Islet precursor cell (in vitro differentiated cells): ENCODE measurements around the gene MYH11.
"Not testable (repeated sequence)": the region's sequence is repeated elsewhere in the genome, so short reads cannot be mapped to it uniquely, and the experiment has no call there.

Experiments
- DNase-seq: peaks from one replicate; pipeline ENCODE4 v3.0.0-alpha.2; 2018

MYH11 gene

GRCh38 chr16:15743657-15744056, 113.2 kb downstream of the MYH11 start:
- no peak for DNase-seq

- DNase-seq = no peak
These were observed 114.1 kb downstream of the MYH11 start for GRCh38 chr16:15742716-15743115.

DNA sequence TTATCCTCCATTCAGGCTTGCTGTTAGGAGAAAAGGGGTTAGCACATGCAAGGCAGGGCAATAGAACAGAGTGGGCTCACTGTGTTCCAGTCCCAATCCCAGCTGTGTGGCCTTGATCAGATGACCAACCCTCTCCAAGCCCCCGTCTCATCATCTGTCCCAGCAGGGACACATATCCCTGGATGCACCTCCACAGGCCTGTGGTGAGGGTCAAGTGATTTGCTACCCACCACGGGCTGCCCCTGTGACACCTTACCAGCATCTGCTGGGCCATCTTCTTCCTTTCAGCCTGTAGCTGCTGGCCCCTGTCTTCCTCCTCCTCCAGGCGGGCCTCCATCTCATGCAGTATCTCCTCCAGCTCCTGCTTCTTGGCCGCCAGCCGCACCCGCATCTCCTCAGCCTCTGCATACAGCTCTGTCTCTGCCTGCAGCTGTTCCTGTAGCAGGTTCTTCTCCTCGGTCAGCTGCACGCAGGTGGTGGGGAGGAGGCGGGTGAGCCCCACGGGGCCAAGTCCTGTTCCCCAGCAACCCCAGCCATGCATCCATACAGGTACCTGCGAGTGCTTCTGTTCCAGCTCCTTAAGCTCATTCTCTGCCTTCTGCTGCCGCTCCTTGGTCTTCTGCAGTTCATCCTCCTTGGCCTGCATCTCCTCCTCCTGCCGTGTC, 115.5 kb downstream of the MYH11 start:
- DNase-seq = no peak

DNA sequence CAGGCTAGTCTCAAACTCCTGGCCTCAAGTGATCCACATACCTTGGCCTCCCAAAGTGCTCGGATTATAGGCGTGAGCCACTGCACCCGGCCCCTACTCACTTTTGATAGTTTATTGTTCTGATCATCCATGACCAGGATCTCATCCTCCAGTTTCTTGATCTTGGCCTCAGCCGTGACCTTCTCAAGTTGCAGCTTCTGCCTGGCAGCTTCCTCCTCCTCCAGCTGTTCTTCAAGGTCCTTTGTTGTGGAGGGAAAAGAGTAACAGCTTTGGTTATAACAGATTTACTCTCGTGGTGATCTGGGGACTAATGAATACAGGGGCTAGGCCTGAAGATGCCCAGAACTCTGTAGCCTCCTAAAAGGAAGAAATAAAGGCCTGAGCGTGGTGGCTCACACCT, 116.9 kb downstream of the MYH11 start:
- no peak for DNase-seq

DNA sequence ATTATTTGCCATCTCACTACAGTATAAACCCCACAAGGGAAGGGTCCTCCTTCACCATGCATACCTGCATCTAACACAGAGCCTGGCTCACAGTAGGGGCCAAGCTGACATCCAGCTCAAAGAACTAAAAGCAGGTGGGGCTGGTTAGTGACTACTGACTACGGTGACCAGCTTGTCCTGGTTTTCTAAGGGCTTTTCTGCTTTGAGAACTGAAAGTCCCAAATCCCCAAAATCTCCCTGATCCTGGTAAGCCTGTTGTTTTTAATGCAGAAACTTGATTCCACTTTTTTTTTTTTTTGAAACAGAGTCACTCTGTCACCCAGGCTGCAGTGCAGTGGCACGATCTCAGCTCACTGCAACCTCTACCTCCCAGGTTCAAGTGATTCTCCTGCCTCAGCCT, 117.4 kb downstream of the MYH11 start:
- DNase-seq = no peak

GRCh38 chr16:15737140-15737644, 119.6 kb downstream of the MYH11 start:
- DNase-seq = no peak

GRCh38 chr16:15736529-15736928, 120.3 kb downstream of the MYH11 start:
- DNase-seq = no peak

- DNase-seq = no peak
These were observed 121.2 kb downstream of the MYH11 start for GRCh38 chr16:15735610-15736009.

DNA sequence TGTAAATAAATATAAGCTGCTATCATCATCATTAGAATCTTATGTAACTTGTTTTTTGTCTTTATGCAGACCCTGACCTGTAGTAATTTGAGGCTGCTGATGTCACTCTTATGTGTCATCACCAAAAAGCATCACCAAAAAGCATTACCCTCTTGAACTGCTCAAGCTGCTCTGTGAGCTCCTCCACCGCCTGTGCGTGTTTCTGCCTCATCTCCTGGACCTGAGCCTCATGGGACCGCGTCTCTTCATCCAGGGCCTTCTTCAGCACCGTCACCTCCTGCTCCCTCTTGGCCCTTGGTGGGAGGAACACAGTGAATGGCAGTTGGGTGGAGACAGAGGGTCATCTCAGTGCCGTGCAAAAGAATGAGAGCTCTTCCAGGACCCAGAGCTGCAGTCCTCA, 124.4 kb downstream of the MYH11 start:
- no peak for DNase-seq

GRCh38 chr16:15729152-15729551, 127.7 kb downstream of the MYH11 start:
- DNase-seq = no peak

- DNase-seq = not testable (repeated sequence)
These were observed 129.1 kb downstream of the MYH11 start for GRCh38 chr16:15727697-15728096.

GRCh38 chr16:15726715-15727114, 130.1 kb downstream of the MYH11 start:
- DNase-seq = no peak

DNA sequence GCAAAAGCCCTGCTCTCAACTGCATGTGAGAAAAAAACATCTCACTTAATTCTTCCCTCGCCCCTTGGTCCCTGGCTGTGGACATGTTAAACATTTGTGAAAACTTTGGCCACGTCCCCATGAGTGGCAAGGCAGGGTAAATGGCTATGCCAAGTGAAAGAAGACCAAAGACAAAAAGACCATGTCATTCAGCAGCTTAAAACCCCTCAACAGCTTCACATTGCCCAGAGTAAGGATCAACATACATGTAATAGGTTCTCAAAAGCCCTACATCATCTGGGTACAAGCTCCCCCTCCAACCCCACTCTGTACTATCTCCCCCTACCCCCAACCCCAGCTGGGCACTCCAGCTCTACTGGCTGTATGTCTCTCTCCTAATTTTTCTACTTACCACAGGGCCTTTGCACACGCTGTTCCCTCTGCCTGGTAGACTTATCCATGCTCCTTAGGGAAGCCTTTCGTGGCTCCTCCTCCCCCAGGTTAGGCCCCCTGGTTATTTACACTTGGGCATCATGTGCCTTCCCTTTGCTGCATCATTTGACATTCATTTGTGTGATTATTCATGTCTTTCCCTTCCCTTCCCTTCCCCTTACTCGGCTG, 131.1 kb downstream of the MYH11 start:
- DNase-seq = no peak

- no peak for DNase-seq
These were observed 133.0 kb downstream of the MYH11 start for GRCh38 chr16:15723808-15724207.

DNA sequence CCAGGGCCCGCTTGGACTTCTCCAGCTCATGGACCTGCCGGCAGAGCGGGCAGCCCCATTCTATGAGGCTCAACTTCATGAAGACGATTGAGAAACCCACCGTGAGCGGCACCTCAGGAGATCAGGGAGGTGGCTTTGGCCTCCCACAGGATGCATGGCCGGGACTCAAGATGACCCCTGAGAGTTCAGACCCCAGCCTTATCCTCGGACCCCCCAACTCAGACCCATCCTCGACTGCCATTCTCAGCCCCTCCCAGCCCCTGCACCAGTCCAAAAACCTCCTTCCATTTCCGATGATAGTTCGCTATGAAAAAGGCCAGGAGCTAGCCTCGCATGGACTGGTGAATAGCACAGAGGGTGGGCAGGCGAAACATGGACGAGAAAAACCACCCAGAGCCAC, 135.8 kb downstream of the MYH11 start:
- no peak for DNase-seq

GRCh38 chr16:15716694-15717447, 140.0 kb downstream of the MYH11 start:
- DNase-seq = no peak

DNA sequence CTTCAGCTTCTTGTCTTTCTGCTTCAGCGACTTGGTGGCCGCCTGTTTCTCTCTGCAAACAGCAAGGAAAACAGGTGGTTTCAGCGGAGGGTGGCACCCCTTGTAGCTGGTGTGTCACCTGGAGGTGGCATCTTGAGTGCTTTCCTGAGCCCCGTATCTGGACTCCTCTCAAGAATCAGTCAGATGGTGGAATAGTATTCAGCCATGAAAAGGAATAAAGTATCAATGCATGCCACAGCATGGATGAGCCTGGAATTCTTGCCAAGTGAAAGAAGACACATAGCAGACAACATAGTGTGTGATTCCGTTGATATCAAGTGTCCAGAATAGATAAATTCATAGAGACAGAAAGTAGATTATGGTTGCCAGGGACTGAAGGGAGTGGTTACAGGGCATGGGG, 141.6 kb downstream of the MYH11 start:
- no peak for DNase-seq

GRCh38 chr16:15714393-15715172, 142.2 kb downstream of the MYH11 start:
- DNase-seq = no peak

DNA sequence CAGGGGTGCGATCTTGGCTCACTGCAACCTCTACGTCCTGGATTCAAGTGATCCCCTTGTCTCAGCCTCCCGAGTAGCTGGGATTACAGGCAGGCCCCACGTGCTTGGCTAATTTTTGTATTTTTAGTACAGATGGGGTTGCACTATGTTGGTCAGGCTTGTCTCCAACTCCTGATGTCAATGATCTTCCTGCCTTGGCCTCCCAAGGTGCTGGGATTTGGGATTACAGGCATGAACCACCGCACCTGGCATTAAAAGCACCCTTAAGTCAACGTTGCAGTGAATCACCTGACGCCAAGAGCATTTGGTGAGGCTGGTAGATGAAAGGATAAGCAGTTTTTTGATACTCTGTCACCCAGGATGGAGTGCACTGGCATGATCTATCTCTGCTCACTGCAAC, 147.8 kb downstream of the MYH11 start:
- DNase-seq = no peak

GRCh38 chr16:15708096-15708495, 148.7 kb downstream of the MYH11 start:
- peak; percentile 69 for DNase-seq

DNA sequence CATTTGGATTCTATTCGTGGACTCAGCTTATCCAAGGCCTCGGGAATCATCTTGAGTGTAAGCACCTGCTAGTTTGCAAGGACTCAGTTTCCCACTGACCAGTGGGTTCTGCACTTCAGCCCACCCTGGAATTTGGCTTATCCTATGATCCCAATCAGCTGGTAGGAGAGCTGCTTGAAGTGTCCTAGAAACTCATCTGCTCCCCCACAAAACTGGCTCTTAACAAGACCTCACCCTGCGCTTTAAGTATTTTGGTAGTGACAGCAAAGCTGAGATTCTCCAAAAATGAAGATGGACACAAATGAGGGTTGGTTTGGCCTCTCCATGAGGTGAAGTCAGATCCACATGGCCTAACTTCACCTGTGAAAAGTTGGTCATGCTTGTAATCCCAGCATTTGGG, 149.5 kb downstream of the MYH11 start:
- no peak for DNase-seq

DNA sequence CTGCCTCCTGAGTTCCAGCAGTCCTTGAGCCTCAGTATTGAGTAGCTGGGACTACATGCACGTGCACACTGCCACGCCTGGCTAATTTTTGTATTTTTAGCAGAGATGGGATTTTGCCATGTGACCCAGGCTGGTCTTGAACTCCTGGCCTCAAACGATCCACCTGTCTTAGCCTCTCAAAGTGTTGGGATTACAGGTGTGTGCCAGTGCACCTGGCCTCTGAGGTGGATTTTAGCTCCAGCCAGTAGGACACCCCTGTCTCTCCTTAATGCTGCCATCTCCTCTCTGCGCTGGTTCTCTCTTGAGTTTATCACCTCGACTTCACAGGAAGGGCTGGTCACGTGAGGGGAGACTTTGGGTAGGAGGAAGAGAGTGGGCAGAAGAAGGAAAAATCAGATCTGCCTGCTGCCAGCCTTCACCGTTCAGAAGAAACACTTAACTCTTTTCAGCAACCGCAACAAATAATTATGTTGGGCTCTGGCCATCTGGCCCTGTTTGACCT, 151.7 kb downstream of the MYH11 start:
- DNase-seq = no peak

- DNase-seq = peak; percentile 87
These were observed 152.3 kb downstream of the MYH11 start for GRCh38 chr16:15704545-15704987.
